ENCODE data around the gene HSD17B2. TPM values are rescaled to one million over a fixed set of nuclear protein-coding genes. Genes with fewer than 3 reads are reported as not detected.

Gene HSD17B2
- total and polyA plus RNA-seq, 2 experiments from 2014 or later, result not detected

GRCh38 chr16:82116535-82116934, 81.5 kb downstream of the HSD17B2 start:
- no peak for TF ChIP-seq CTCF (IDR thresholded peaks at IDR 0.05; ENCODE audit: low read depth, low read length)
- no peak for DNase-seq (ENCODE audit: low read depth in 1 of 2, low spot score in 1 of 2)

GRCh38 chr16:82118749-82119148, 83.7 kb downstream of the HSD17B2 start:
- Histone ChIP-seq H3K9me3 (ENCODE audit: low read depth) (no peaks in the 10 kb centered on the region), H3K4me1 (ENCODE audit: low read depth) (no peaks in the 10 kb centered on the region), H3K27ac (no peak overlapping the region), H3K27me3 (peaks cover 1% of the 10 kb centered on the region), H3K36me3 (no peaks in the 10 kb centered on the region), H3K4me3 (no peak overlapping the region)
- TF ChIP-seq CTCF (IDR thresholded peaks at IDR 0.05; ENCODE audit: low read depth, low read length), result no peak
- DNase-seq (ENCODE audit: low read depth in 1 of 2, low spot score in 1 of 2), result no peak

More at GRCh38 chr16:82116535-82116934, 81.5 kb downstream of the HSD17B2 start:
- Histone ChIP-seq H3K4me1 (ENCODE audit: low read depth) (no peaks in the 10 kb centered on the region), H3K4me3 (no peak overlapping the region), H3K9me3 (ENCODE audit: low read depth) (no peaks in the 10 kb centered on the region), H3K27ac (no peak overlapping the region), H3K36me3 (no peaks in the 10 kb centered on the region), H3K27me3 (peaks cover 17% of the 10 kb centered on the region)

- Histone ChIP-seq H3K27me3 (no peaks in the 10 kb centered on the region), H3K9me3 (ENCODE audit: low read depth) (no peaks in the 10 kb centered on the region), H3K36me3 (no peaks in the 10 kb centered on the region), H3K4me3 (no peak overlapping the region), H3K27ac (no peak overlapping the region), H3K4me1 (ENCODE audit: low read depth) (no peaks in the 10 kb centered on the region)
- no peak for TF ChIP-seq CTCF (IDR thresholded peaks at IDR 0.05; ENCODE audit: low read depth, low read length)
- no peak for DNase-seq (ENCODE audit: low read depth in 1 of 2, low spot score in 1 of 2)
Observed at GRCh38 chr16:82119405-82119804, 84.4 kb downstream of the HSD17B2 start.

GRCh38 chr16:82124651-82125050, 89.6 kb downstream of the HSD17B2 start:
- Histone ChIP-seq H3K36me3 (no peaks in the 10 kb centered on the region), H3K4me1 (ENCODE audit: low read depth) (no peaks in the 10 kb centered on the region), H3K4me3 (no peak overlapping the region), H3K9me3 (ENCODE audit: low read depth) (no peaks in the 10 kb centered on the region), H3K27ac (no peak overlapping the region), H3K27me3 (no peaks in the 10 kb centered on the region)
- no peak for DNase-seq (ENCODE audit: low read depth in 1 of 2, low spot score in 1 of 2)
- TF ChIP-seq CTCF (IDR thresholded peaks at IDR 0.05; ENCODE audit: low read depth, low read length), result no peak

- Histone ChIP-seq H3K27ac (no peak overlapping the region), H3K4me3 (no peak overlapping the region), H3K36me3 (no peaks in the 10 kb centered on the region), H3K4me1 (ENCODE audit: low read depth) (no peaks in the 10 kb centered on the region), H3K27me3 (no peaks in the 10 kb centered on the region), H3K9me3 (ENCODE audit: low read depth) (no peaks in the 10 kb centered on the region)
- no peak for DNase-seq (ENCODE audit: low read depth in 1 of 2, low spot score in 1 of 2)
- TF ChIP-seq CTCF (IDR thresholded peaks at IDR 0.05; ENCODE audit: low read depth, low read length), result no peak
Observed at GRCh38 chr16:82129881-82130280, 94.8 kb downstream of the HSD17B2 start.

- H3K9me3 ChIP-seq (ENCODE audit: low read depth), result no peaks in the 10 kb centered on the region
- H3K27ac ChIP-seq, result no peak overlapping the region
Observed at GRCh38 chr16:82133798-82134197, 98.7 kb downstream of the HSD17B2 start.

More at GRCh38 chr16:82133798-82134197, 98.7 kb downstream of the HSD17B2 start:
- H3K4me1 ChIP-seq (ENCODE audit: low read depth), result no peaks in the 10 kb centered on the region
- no peak for TF ChIP-seq CTCF (IDR thresholded peaks at IDR 0.05; ENCODE audit: low read depth, low read length)
- DNase-seq (ENCODE audit: low read depth in 1 of 2, low spot score in 1 of 2), result no peak
- no peaks in the 10 kb centered on the region for H3K36me3 ChIP-seq
- H3K4me3 ChIP-seq, result no peak overlapping the region
- no peaks in the 10 kb centered on the region for H3K27me3 ChIP-seq

Data from cardiac muscle cell (in vitro differentiated cells and primary cell).